ENCODE results near the gene PFKL. TPM values are rescaled to one million over a fixed set of nuclear protein-coding genes. Genes with fewer than 3 reads are reported as not detected.

The PFKL gene
- total RNA-seq, 4 donors from 2014 or later = 68.5 to 103 (median 96.8) TPM

DNA sequence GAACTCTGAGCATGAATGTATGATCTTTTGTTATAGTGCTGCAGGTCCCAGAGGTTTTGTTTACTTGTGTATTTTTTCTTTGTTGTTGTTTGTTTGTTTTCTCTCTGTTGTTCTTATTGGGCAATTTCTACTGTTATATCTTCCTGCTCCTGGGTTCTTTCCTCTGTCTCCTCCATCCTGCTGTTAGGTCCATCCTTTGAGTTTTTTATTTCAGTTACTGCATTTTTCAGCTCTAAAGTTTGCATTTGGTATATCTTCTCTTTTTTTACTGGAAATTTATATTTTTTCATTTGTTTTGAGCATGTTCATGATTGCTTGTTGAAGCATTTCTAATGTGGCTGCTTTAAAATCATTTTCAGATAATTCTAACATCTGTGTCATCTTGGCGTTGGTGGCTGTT is 63.4 kb downstream of the PFKL start:
- intact Hi-C loops (cut with DNase I) = loop anchor here (10.0 kb wide), 1 partner anchor 62 kb away; no protein-coding TSS in a partner anchor
- DNase-seq = no peak
- no peak for TF ChIP-seq POLR2A (IDR thresholded peaks at IDR 0.05)
- TF ChIP-seq CTCF (IDR thresholded peaks at IDR 0.05) = no peak
- H3K27ac ChIP-seq = no peak overlapping the region
- no peaks in the 10 kb centered on the region for H3K27me3 ChIP-seq
- H3K4me3 ChIP-seq (replicated peaks in 1 of 3) = no peak overlapping the region
- H3K9me3 ChIP-seq = no peaks in the 10 kb centered on the region
- no peaks in the 10 kb centered on the region for H3K36me3 ChIP-seq
- 93 to 96% methylated on average over 1 of the region's 1 CpG for WGBS, 2 donors
- H3K4me1 ChIP-seq = no peaks in the 10 kb centered on the region

- intact Hi-C loops (cut with DNase I) = loop anchor here (5.0 to 10.0 kb wide), 2 partner anchors 38 to 60 kb away; no protein-coding TSS in a partner anchor
- Histone ChIP-seq H3K27me3 (no peaks in the 10 kb centered on the region), H3K4me1 (no peaks in the 10 kb centered on the region), H3K36me3 (no peaks in the 10 kb centered on the region), H3K9me3 (no peaks in the 10 kb centered on the region), H3K27ac (no peak overlapping the region), H3K4me3 (replicated peaks in 1 of 3) (no peak overlapping the region)
- DNase-seq = no peak
- no peak for TF ChIP-seq POLR2A (IDR thresholded peaks at IDR 0.05)
- no peak for TF ChIP-seq CTCF (IDR thresholded peaks at IDR 0.05)
- WGBS, 2 donors = 73 to 86% methylated on average over 17 to 19 of the region's 22 CpGs
These were observed 64.5 kb downstream of the PFKL start for GRCh38 chr21:44364151-44365053.

DNA sequence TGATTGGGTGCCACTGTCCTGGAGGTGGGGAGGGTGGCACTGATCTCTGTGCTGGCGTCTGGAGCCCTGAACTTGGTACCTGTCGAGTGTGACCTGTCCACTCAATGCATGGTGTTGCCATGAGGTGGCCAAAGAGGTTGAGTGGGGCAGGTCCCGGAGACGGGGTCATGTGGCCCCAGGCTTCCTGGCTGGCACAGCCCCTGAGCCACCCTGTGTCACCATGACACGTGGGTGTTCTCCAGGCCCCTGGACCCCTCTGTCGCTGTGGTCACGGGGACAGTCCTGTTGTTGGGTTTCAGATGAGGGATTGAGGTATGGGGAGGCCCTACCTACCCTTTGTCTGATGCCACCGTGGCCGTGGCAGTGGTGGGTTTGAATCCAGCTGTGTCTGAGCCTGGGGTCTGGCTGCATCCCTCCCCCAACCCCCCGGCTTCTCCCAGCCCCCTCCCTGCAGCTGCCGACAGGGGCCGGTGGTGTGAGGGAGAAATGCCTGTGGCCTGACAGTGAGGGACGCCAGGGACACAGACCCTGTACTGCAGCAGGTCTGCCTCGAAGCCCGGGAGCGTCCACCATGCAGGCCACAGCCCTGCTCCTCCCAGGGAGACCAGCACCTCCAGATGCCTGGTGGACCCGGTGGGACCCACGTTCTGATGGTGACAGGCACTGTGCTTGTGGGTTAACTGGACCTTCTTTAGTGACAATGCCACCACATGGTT is 65.6 kb downstream of the PFKL start:
- H3K27me3 ChIP-seq = no peaks in the 10 kb centered on the region
- no peak overlapping the region for H3K4me3 ChIP-seq (replicated peaks in 1 of 3)
- 87 to 90% methylated on average over 9 to 10 of the region's 18 CpGs for WGBS, 2 donors
- intact Hi-C loops (cut with DNase I) = loop anchor here (5.0 to 10.0 kb wide), 2 partner anchors 37 to 59 kb away; no protein-coding TSS in a partner anchor
- peaks cover 3 to 4% of the 10 kb centered on the region in 2 donors for H3K4me1 ChIP-seq
- H3K27ac ChIP-seq = no peak overlapping the region
- no peaks in the 10 kb centered on the region for H3K9me3 ChIP-seq
- no peaks in the 10 kb centered on the region for H3K36me3 ChIP-seq
- TF ChIP-seq CTCF (IDR thresholded peaks at IDR 0.05) = no peak
- no peak for TF ChIP-seq POLR2A (IDR thresholded peaks at IDR 0.05)
- DNase-seq = no peak

DNA sequence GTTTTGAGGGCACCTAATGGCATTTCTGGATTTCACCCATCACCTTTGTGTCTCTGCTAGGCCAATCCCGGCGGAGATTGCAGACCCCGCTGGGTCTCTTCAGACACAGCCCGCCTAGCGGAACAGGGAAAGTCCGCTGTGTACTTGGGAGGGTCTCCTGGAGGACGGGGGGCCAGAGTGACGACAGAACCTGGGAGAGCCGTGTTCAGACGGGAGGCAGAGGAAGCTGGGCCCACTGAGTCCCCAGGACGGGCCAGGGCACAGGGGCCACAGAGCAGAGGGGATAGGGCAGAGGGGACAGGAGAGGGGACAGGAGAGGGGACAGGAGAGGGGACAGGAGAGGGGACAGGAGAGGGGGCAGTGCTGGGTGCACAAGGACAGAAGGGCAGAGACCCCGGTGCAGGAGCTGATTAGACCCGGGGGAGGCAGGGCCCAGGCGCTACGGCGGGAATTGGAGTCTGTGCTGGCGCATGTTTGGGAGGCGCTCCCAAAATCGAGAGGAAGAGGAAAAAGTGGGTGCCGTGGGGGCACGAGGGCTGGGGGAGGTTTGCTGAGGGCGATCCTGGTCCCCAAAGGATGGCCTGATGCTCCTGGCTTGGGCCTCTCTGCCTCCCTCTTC is 66.2 kb downstream of the PFKL start:
- intact Hi-C loops (cut with DNase I) = loop anchor here (5.0 to 10.0 kb wide), 2 partner anchors 36 to 59 kb away; no protein-coding TSS in a partner anchor
- Histone ChIP-seq H3K36me3 (no peaks in the 10 kb centered on the region), H3K27me3 (no peaks in the 10 kb centered on the region), H3K4me3 (replicated peaks in 1 of 3) (no peak overlapping the region), H3K27ac (no peak overlapping the region), H3K9me3 (no peaks in the 10 kb centered on the region), H3K4me1 (peaks cover 3 to 4% of the 10 kb centered on the region in 2 donors)
- 91 to 92% methylated on average over 21 to 22 of the region's 22 CpGs for WGBS, 2 donors
- no peak for TF ChIP-seq CTCF (IDR thresholded peaks at IDR 0.05)
- TF ChIP-seq POLR2A (IDR thresholded peaks at IDR 0.05) = no peak
- no peak for DNase-seq

All from thyroid gland (tissue), 4 donors.